Activated naive CD8-positive, alpha-beta T cell treated with anti-CD3 and anti-CD28 coated beads, Interleukin-2, amount 50 U/mL, for 16 hours (primary cell): ENCODE measurements around the gene DNAAF5.
"Not testable (repeated sequence)": the region's sequence is repeated elsewhere in the genome, so short reads cannot be mapped to it uniquely, and the experiment has no call there.

Source experiments
- DNase-seq: peaks from one replicate; pipeline ENCODE4 v3.0.0-alpha.2; 2020; ENCODE audit warnings: low read depth, low spot score

The DNAAF5 gene

DNA sequence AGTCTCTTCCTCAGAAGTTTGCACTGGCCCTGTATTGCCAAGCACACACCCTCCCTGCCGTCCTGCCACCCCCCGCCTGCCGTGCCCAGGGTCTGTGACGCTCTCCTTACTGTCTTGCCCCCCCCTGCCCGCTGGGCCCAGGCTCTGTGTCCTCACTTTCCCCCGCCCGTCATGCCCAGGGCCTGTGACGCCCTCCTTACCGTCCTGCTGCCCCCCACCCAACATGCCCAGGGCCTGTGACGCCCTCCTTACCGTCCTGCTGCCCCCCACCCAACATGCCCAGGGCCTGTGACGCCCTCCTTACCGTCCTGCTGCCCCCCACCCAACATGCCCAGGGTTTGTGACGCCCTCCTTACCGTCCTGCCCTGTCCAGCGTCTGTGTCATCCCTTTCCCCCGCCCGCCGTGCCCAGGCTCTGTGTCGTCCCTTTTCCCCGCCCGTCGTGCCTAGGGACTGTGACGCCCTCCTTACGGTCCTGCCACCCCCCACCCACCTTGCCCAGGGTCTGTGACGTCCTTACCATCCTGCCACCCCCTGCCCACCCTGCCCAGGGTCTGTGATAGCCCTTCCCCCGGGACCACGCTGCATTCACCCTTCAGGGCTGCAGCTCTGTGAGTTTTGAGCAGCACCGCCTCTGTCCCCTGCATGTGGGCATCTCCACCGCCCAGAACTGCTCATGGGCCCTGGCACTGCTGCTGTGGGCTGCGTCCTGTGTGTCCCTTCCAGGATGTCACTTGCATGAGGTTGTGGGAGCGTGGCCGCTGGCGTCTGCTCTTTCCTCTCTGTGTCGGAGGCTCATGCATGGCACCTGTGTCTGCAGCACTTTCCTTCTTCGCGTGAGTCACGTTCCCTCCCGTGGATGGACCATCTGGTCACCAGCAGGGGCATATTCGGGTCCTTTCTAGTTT, 19.9 kb downstream of the DNAAF5 start:
- DNase-seq, result no peak

GRCh38 chr7:747186-747585, 20.7 kb downstream of the DNAAF5 start:
- DNase-seq, result no peak

GRCh38 chr7:748446-748845, 21.9 kb downstream of the DNAAF5 start:
- no peak for DNase-seq

DNA sequence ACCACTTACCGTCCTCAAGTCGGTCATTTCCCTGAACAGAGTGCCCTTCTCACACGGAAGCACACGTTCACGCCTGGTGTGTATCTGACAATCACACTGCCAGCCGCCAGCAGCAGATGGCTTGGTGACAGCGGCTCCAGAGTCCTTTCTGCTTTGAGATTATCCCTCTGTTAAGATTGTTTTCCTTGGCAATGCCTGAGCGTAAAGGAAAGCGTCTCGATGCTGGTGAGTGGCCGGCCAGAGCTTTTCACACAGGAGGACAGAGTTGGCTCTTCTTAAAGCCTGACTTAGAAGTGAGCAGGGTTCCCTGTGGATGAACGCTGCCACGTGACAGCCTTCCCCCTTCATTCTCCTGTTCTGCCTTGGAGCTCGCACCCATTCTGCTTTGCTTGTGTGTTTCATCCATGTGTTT, 22.6 kb downstream of the DNAAF5 start:
- no peak for DNase-seq

DNA sequence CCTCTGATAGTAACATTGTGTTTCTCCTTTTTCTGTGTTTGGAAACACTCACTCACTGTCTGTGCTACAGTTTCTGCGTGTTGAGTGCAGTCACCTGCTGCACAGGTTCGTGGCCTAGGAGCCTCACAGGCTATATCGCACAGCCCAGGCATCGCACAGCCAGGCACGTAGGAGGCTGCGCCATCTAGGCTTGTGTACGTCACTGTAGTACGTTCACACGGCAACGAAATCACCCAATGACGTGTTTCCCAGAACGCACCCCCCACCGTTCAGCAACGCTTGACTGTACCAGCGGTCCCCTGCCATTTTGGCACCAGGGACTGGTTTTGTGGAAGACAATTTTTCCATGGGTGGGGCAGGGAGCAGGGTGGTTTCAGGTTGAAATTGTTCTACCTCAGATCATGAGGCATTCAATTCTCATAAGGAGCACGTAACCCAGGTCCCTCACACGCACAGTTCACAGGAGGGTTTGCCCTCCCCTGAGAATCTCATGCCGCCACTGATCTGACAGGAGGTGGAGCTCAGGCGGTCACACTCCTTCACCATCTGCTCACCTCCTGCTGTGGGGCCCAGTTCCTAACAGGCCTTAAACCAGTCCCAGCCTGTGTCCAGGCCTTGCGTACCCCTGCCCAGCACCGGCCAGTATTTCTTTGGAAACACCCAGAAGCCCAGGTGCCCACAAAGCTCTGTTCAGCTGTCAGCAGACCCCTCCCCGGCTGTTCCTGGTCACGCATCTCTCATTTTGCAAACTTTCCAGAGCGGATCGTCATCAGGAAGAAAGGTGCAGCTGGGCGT, 23.8 kb downstream of the DNAAF5 start:
- no peak for DNase-seq

- no peak for DNase-seq
These were observed 25.3 kb downstream of the DNAAF5 start for GRCh38 chr7:751826-752225.

DNA sequence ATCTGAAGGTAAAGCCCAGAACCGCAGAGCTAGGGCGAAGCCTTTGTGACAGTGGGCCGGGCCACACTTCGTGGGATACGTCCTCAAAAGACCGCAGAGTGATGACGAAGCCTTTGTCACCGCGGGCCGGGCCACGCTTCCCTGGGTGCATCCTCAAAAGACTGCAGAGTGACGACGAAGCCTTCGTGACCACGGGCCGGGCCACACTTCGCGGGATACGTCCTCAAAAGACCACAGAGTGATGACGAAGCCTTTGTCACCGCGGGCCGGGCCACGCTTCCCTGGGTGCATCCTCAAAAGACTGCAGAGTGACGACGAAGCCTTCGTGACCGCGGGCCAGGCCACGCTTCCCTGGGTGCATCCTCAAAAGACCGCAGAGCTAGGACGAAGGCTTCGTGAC, 25.8 kb downstream of the DNAAF5 start:
- DNase-seq, result not testable (repeated sequence)

- DNase-seq, result no peak
These were observed 26.7 kb downstream of the DNAAF5 start for GRCh38 chr7:753190-753589.

DNA sequence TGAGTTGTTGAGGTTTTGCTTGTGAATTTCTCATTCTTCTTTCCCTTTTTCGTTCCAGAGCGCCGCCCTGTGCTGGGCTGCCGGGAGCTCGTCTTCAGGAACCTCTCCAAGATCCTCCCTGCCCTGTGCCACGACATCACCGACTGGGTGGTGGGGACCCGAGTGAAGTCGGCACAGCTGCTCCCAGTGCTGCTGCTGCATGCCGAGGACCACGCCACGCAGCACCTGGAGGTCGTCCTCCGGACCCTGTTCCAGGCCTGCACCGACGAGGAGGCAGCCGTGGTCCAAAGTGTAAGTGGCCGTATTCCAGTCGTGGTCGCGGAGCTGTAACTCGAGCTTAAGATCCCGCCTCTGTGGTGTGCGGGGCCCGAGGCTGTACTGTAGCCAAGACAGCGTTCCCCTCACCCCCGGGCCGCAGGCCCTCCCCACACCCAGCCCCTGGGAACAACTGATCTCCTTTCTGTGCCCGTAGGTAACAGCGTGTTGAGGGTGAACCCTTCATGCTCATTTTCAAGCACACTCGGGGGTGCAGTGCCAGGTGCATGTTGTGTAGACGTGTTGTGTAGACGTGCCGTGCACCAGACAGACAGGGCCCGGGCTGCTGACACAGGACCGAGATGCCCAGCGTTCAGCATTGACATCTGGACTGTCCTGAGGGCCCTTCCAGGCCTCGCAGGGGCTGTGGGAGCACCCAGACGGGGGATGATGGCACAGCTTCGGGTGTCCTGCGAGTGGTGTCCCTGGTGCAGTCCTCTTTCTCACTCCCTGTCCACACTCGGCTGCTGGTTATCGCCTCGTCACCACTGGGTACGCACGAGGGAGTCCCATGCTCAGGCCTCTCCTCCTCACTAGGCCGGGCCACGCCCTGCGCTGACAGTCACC, 28.3 kb downstream of the DNAAF5 start:
- no peak for DNase-seq

DNA sequence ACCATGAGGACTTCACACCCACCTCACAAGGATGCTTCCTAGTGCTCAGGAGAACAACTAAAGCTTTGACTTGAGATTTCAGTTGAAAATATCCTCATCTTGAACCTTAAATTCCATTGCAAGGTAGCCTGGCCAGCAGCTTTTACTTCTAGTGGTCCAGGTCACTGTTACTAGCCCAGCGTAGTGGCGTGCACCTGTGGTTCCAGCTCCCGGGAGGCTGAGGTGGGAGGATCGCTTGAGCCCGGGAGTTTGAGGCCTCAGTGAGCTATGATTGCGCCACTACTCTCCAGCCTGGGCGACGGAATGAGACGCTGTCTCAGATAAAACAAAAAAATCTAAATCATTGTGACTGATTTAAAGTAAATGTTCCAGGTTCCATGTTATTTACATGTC, 28.9 kb downstream of the DNAAF5 start:
- DNase-seq, result no peak

- no peak for DNase-seq
These were observed 29.9 kb downstream of the DNAAF5 start for GRCh38 chr7:756231-756927.

- no peak for DNase-seq
These were observed 30.5 kb downstream of the DNAAF5 start for GRCh38 chr7:756928-757560.

- no peak for DNase-seq
These were observed 31.3 kb downstream of the DNAAF5 start for GRCh38 chr7:757741-758163.

- DNase-seq, result no peak
These were observed 33.1 kb downstream of the DNAAF5 start for GRCh38 chr7:759569-759968.

- DNase-seq, result no peak
These were observed 33.5 kb downstream of the DNAAF5 start for GRCh38 chr7:760006-760405.

GRCh38 chr7:761101-761500, 34.6 kb downstream of the DNAAF5 start:
- DNase-seq, result no peak

DNA sequence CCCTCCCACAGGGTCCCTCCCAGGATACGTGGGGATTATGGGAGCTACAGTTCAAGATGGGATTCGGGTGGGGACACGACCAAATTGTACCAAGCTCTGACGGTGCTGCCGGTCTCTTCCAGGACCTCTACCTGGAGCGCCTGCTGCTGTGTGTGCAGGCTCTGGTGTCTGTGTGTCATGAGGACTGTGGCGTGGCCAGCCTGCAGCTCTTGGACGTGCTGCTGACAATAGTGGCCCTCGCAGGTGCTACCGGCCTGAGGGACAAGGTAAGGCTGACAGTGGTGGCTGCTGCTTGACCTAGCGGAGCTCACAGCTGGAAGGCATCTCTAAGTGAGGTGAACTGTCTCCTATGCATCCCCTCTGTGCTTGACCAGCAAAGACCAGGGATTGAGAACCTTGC, 35.1 kb downstream of the DNAAF5 start:
- DNase-seq, result no peak

DNA sequence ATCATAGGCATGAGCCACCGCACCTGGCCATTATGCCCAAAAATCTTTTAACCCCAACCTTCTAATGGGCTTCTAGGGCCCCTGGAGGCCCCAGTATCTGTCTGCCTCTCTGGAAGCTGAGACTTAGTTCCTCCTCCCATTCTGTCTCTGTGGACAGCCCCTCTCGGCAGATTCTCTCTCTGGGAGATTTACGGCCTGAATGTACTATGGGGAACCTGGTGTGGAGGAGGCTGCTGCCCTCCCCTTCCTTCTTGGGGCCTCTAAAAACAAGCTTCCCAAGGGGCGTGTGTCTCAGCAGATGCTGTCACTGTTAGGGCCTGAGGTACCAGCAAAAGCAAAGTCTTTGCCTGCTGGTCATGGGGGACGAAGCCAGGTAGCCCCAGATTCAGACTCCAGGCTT, 36.4 kb downstream of the DNAAF5 start:
- no peak for DNase-seq

GRCh38 chr7:763762-764161, 37.3 kb downstream of the DNAAF5 start:
- no peak for DNase-seq

DNA sequence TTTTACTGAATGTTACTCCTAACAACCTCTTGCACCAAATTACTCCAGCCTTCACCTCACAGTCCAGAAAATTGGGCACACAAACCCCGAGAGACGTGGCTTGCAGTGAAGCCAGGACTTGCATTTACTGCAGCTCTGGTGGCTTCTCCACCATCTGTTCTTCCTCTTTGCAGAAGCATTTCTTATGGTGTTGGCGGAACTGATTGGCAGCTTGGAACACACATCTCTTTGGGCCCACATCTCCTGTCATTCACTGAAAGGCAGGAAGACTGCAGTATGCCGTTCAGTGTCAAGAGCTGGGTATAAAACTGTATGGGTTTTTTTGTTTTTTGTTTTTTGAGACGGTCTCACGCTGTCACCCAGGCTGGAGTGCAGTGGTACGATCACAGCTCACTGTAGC, 38.9 kb downstream of the DNAAF5 start:
- no peak for DNase-seq

GRCh38 chr7:767580-767940, 41.1 kb downstream of the DNAAF5 start:
- no peak for DNase-seq
